ENCODE results near the gene DNAJC18. TPM values are rescaled to one million over a fixed set of nuclear protein-coding genes. Genes with fewer than 3 reads are reported as not detected.

Gene DNAJC18
- total and polyA plus RNA-seq, 12 donors: 3.4 to 21.1 (median 13.7) TPM

GRCh38 chr5:139408191-139408590, 31.1 kb downstream of the DNAJC18 start:
- Histone ChIP-seq H3K27ac (no peak overlapping the region), H3K36me3 (peaks cover 0 to 30% (median 0%) of the 10 kb centered on the region in 9 donors), H3K9me3 (no peaks in the 10 kb centered on the region), H3K4me3 (no peak overlapping the region), H3K4me1 (peaks cover 3 to 32% (median 21%) of the 10 kb centered on the region in 9 donors), H3K27me3 (no peaks in the 10 kb centered on the region)
- intact Hi-C loops (cut with DNase I): no loop called here
- 92 to 95% methylated on average over 7 of the region's 7 CpGs for WGBS, 2 donors
- TF ChIP-seq CTCF (IDR thresholded peaks at IDR 0.05): no peak
- no peak for DNase-seq
- no peak for ATAC-seq

GRCh38 chr5:139407517-139407916, 31.8 kb downstream of the DNAJC18 start:
- Histone ChIP-seq H3K27ac (no peak overlapping the region), H3K36me3 (peaks cover 0 to 23% (median 0%) of the 10 kb centered on the region in 9 donors), H3K9me3 (no peaks in the 10 kb centered on the region), H3K4me1 (peaks cover 6 to 38% (median 26%) of the 10 kb centered on the region in 9 donors), H3K4me3 (no peak overlapping the region), H3K27me3 (no peaks in the 10 kb centered on the region)
- TF ChIP-seq CTCF (IDR thresholded peaks at IDR 0.05): no peak
- ATAC-seq: no peak
- intact Hi-C loops (cut with DNase I): no loop called here
- DNase-seq: no peak

GRCh38 chr5:139406963-139407362, 32.4 kb downstream of the DNAJC18 start:
- Histone ChIP-seq H3K4me3 (no peak overlapping the region), H3K27me3 (no peaks in the 10 kb centered on the region), H3K27ac (no peak overlapping the region), H3K36me3 (peaks cover 0 to 18% (median 0%) of the 10 kb centered on the region in 9 donors), H3K4me1 (peaks cover 6 to 41% (median 26%) of the 10 kb centered on the region in 9 donors), H3K9me3 (no peaks in the 10 kb centered on the region)
- intact Hi-C loops (cut with DNase I): no loop called here
- no peak for TF ChIP-seq CTCF (IDR thresholded peaks at IDR 0.05)
- DNase-seq (no peak), ATAC-seq (no peak)
- 34 to 51% methylated on average over 2 of the region's 2 CpGs for WGBS, 2 donors

GRCh38 chr5:139404484-139404840, 34.9 kb downstream of the DNAJC18 start:
- Histone ChIP-seq H3K9me3 (no peaks in the 10 kb centered on the region), H3K4me3 (peak overlapping the region in 9 of 10 donors; percentile 36 to 59 (median 52)), H3K36me3 (peaks cover 0 to 20% (median 0%) of the 10 kb centered on the region in 9 donors), H3K4me1 (peaks cover 6 to 29% (median 16%) of the 10 kb centered on the region in 9 donors), H3K27ac (peak overlapping the region; percentile 79 to 98 (median 90)), H3K27me3 (no peaks in the 10 kb centered on the region)
- intact Hi-C loops (cut with DNase I): no loop called here
- ATAC-seq: no peak
- TF ChIP-seq CTCF (IDR thresholded peaks at IDR 0.05): no peak
- 59% methylated on average over 5 of the region's 5 CpGs for WGBS, 2 donors
- no peak for DNase-seq
